K562 (cell line): ENCODE results near the gene HGS. TPM values are rescaled to one million over a fixed set of nuclear protein-coding genes. Genes with fewer than 3 reads are reported as not detected.

Experiments
- ARID4B ChIP-seq: sonication (generic); formaldehyde crosslinking; IDR thresholded peaks from 2 replicates; pipeline ENCODE4 v1.8.0; 2022; ENCODE audit warnings: mild to moderate bottlenecking, missing genetic modification reagents
- CEBPG ChIP-seq, 3 experiments: fragments of 200-800 bp in 1 of 3; sonication (Bioruptor generic) in 1 of 3; sonication (generic) in 1 of 3; formaldehyde crosslinking in 1 of 3; IDR thresholded peaks in 2 of 3; conservative IDR thresholded peaks in 1 of 3; 2 replicates each; pipeline versions ENCODE4 v1.6.1 to v1.8.0; 2016 to 2022; ENCODE audit warnings: missing compliant biosample characterization in 2 of 3, missing genetic modification characterization in 2 of 3, mild to moderate bottlenecking in 1 of 3, missing genetic modification reagents in 1 of 3
- CREB3 ChIP-seq: fragments of 450-650 bp; conservative IDR thresholded peaks from 2 replicates; pipeline ENCODE4 v1.6.1; 2016; ENCODE audit warnings: missing genetic modification characterization, low read depth, mild to moderate bottlenecking, missing compliant biosample characterization, moderate library complexity
- CREM ChIP-seq: IDR thresholded peaks from 2 replicates; pipeline ENCODE4 v1.6.1; 2014; ENCODE audit warnings: antibody characterized with exemption, low read depth
- MBD2 ChIP-seq: sonication (generic); IDR thresholded peaks from 2 replicates; pipeline ENCODE4 v1.6.1; 2016; ENCODE audit warnings: low read depth, borderline replicate concordance
- MLX ChIP-seq, 2 experiments: fragments of 450-650 bp in 1 of 2; sonication (generic) in 1 of 2; formaldehyde crosslinking; conservative IDR thresholded peaks; 2 replicates each; pipeline versions ENCODE4 v1.4.0 to v1.8.1; 2020 to 2022; ENCODE audit warnings: mild to moderate bottlenecking in 1 of 2, missing genetic modification reagents in 1 of 2
- NFE2 ChIP-seq: IDR thresholded peaks from 2 replicates; pipeline ENCODE4 v1.6.1; 2014; ENCODE audit warnings: antibody characterized with exemption, low read depth
- NFIX ChIP-seq: fragments of 250-450 bp; sonication (Bioruptor Pico); IDR thresholded peaks from 2 replicates; pipeline ENCODE4 v1.4.0; 2020; ENCODE audit warnings: low read depth, mild to moderate bottlenecking, moderate library complexity
- POLR3A ChIP-seq: IDR thresholded peaks from 2 replicates; pipeline ENCODE4 v1.6.1; 2011; ENCODE audit warnings: borderline replicate concordance, mild to moderate bottlenecking, moderate library complexity; ENCODE audit not compliant: insufficient read length, insufficient read depth; ENCODE audit errors: extremely low read depth
- PREB ChIP-seq: sonication (generic); formaldehyde crosslinking; IDR thresholded peaks from 2 replicates; pipeline ENCODE4 v1.8.1; 2023; ENCODE audit warnings: mild to moderate bottlenecking, missing genetic modification reagents
- RB1 ChIP-seq: fragments of 450-650 bp; IDR thresholded peaks from 2 replicates; pipeline ENCODE4 v1.6.1; 2017; ENCODE audit warnings: low read depth, mild to moderate bottlenecking
- TEAD2 ChIP-seq: fragments of 450-650 bp; IDR thresholded peaks from 2 replicates; pipeline ENCODE4 v1.6.1; 2016; ENCODE audit warnings: missing genetic modification characterization, control low read depth, missing compliant biosample characterization
- TEAD4 ChIP-seq, 2 experiments: sonication (generic) in 1 of 2; formaldehyde crosslinking in 1 of 2; IDR thresholded peaks; 2 replicates each; pipeline versions ENCODE4 v1.6.1 to v1.8.0; 2012 to 2022; ENCODE audit warnings: borderline replicate concordance in 1 of 2, inconsistent platforms in 1 of 2, low read length in 1 of 2, mild to moderate bottlenecking in 1 of 2, missing genetic modification reagents in 1 of 2
- ZBTB12 ChIP-seq: fragments of 250-450 bp; sonication (Bioruptor Pico); IDR thresholded peaks from 2 replicates; pipeline ENCODE4 v1.4.0; 2020
- polyA plus RNA-seq, 8 experiments: library from polyadenylated mRNA; depleted of rRNA in 4 of 8; stranded (reverse) in 5 of 8; unstranded in 3 of 8; fragments of >200 nt; fragmentation: Nextera tagmentation in 2 of 8; fragmentation: Illumina TruSeq in 1 of 8; extraction: Ambion mirVana in 2 of 8; extraction: Trizol in 1 of 8; gene quantifications; 2 replicates each; pipeline versions ENCODE4 v1.2.1 to v1.2.3, GENCODE V29; 2011 to 2014; ENCODE audit warnings: inconsistent platforms in 1 of 8, missing spikeins in 1 of 8
- total RNA-seq, 7 experiments: library from RNA; depleted of rRNA in 6 of 7; stranded (reverse); fragments of >200 nt in 6 of 7; fragmentation: Illumina TruSeq in 2 of 7; extraction: Trizol in 2 of 7; gene quantifications; 2 replicates each; pipeline versions ENCODE4 v1.2.1 to v1.2.3, GENCODE V29; 2011 to 2021; ENCODE audit warnings: low replicate concordance in 1 of 7

Gene HGS
- total and polyA plus RNA-seq, 9 of the 15 experiments (the other 6 are each of a cell fraction or from before 2014, with no cell fraction given): 3.9 to 176 (median 77.1) TPM

- TF ChIP-seq RB1 (peak; percentile 90), ZBTB12 (CRISPR knock-in tag) (no peak), TEAD2 (no peak), MBD2 (no peak), NFE2 (no peak), TEAD4 (IDR thresholded peaks at IDR 0.05; ENCODE audit: low read length) (no peak), TEAD4 (CRISPR knock-in tag; IDR thresholded peaks at IDR 0.05; ENCODE audit: borderline replicate concordance) (peak; percentile 86; the same call in 1 of the 2 replicates), MLX (CRISPR knock-in tag; conservative IDR thresholded peaks at IDR 0.05) (peak; percentile 77 to 91; a peak in 2 of 4 replicates), CREB3 (tag) (no peak), PREB (CRISPR knock-in tag) (no peak), CREM (peak; percentile 39), CEBPG (CRISPR knock-in tag; IDR thresholded peaks at IDR 0.05) (peak; percentile 28; the same call in 1 of the 2 replicates), CEBPG (tag; conservative IDR thresholded peaks at IDR 0.05 in 1 of 2, IDR thresholded peaks at IDR 0.05 in 1 of 2) (no peak), POLR3A (no peak), NFIX (CRISPR knock-in tag) (no peak), ARID4B (CRISPR knock-in tag) (peak; percentile 90)
These were observed 28.1 kb downstream of the HGS start, which contains the start of gene SLC25A10 (continued) for GRCh38 chr17:81711814-81712467.
